Stimulated activated CD8-positive, alpha-beta memory T cell treated with anti-CD3 and anti-CD28 coated beads, Interleukin-7, amount 100 ng/mL, for 24 hours (primary cell): ENCODE results near the gene ZNF283.

Source experiments
- DNase-seq: peaks from one replicate; pipeline ENCODE4 v3.0.0-alpha.2; 2020; ENCODE audit warnings: low read depth

ZNF283 gene

DNA sequence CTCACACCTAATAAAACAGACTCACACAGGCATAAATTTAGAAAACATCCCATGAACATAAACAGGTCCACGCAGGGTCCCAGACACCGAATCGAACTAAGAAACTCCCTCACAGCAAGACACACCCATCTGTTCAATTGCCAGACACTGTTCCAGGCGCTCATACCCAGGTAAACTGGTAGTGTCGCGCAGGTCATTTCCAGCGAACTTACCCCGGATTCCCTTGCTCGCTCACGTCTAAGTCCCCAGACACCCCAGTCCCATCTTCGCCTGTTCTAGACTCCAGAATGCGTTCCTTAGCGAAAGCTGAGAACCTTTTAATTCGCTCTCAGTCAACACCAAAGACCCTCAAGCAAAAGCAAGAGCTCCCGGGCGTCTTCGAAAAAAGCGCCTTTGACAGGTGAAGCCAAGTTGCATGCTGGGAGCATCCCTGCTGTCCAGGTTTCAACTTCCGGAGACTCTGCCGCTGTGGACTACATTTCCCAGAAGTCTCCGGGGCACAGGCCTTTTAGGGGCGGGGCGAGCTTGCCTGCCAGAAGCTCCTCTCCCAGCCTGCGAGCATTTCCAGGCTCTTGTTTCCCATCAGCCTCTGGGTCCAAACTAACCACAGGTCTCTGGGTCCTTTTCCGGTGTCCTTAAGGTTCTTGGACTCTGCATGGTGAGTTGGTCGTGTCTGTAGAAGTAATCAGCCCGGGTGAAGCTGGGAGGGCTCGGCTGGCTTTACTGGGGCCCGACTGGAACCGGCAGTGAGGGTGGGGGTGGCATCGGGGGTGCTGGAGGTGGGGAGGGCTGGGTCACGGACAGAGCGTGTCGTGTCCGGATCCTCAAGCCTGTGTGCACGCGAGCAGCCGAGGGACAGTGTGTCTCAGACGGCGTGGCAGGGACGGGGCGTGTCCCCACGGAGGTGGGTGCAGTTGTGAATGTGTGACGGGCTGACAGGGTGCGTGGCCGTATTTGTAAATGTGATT, at the start of gene ZNF283:
Gene ZNF283 (plus strand): TSS at position 535 of the 968 bp plus-strand sequence. CDS start 6,184 bp downstream, outside the sequence.
- DNase-seq: peak; percentile 71

DNA sequence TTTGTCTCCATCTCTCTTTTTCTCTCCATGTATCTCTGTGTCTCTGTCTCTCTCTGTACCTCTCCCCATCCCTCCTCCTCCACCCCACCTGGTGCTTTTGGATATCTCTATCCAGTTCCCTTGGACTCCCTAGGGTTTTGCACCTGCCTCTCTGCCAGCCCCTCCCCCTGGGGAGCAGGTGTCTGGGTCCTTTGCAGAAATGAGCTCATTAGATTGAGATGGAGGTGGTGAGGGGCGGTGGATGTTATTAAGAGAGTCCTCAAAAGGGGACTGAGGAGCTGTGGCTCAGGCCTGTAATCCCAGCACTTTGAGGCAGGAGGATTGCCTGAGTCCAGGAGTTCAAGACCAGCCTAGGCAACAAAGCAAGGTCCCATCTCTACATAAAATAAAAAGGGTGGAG, 48.5 kb upstream of the ZNF283 start:
- DNase-seq: no peak

DNA sequence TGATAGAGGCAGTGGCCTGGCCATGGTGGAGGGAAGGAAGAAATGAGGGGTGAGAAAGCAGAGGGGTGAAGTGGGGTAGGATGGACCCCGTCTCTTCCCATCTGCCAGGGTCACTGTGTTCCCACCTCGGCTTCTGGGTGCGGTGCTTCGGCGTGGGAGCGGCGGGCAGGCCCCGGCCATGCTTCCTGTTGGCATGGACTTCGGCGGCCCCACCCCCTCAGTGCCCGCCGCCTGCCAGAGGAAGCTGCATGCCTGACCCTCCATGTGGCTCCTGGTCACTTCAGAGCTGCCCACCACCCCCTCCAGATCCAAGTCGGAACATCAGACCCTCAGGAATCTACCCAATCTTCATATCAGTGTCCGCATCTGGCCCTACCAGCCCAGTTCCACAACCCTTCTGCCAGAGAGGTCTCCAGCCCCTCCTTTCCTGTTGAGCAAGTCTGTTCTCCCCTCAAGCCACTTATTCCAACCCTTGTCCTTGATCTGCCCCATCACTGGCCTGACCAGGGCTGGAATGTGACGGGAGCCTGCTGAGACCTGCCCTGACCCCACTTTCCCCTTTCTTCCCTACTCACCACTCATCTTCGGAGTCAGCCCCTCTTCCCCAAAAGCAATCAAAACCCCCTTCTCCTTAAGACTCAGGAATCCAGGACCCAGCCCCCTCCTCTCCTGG, 47.8 kb upstream of the ZNF283 start:
- no peak for DNase-seq

DNA sequence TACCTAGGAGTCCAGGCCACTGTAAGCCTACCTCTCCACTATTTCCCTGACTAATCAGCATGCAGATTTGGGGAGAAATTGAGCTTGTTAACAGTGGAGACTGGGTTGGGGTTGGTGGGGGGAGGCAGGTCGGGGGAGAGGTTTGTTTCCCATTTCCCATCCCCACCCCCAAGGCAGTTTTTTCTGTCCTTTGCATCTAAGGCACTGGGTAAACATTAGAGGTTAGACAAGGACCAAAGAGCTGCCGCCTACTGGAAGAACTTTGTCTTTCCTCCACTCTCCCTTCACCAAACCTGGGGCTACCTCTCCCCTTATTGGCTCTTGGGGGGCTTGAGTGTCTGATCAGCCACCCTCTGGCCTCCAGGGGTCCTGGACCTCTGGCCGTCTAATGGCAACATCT, 47.3 kb upstream of the ZNF283 start:
- no peak for DNase-seq

DNA sequence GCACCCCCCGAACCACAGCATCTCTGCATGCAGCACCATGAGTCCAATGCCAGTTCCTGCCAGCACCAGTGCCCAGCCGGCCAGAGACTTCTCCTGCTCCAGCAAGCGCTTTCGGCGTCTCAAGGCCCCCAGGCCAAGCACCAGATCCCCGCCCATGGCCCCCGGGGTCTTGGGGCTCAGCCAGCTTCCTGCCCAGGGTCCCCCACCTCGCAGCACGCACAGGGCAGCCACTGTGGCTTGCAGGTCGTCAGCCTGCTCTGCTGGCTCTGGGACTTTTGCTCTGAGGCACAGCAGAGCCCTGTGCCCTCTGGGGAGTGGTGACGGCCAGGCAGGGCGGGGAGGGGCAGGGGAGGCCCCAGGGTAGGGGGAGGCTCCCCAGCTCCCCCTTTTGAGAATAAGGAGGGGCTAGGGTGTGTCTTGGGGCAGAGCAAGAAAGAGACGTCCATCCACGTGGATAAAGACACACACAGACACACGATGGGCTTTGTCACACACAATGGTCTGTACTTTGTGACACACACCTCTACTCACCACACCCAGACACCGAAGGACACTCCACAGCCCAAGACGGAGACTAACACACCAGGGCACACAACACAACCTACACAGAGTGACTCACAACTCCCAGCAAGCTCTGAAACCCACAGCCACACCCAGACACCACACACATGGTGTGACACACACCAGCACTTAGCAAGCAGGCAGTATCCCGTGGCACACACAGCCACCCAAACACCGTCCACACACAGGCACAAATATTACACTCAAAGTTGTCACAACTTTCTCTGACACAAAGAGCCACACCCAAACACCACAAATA, 46.2 kb upstream of the ZNF283 start, which contains the start of gene KCNN4:
Gene KCNN4 (minus strand): TSS at position 268 of the 820 bp plus-strand sequence. CDS start 112 bp downstream, at position 156.
- DNase-seq: peak; percentile 48

DNA sequence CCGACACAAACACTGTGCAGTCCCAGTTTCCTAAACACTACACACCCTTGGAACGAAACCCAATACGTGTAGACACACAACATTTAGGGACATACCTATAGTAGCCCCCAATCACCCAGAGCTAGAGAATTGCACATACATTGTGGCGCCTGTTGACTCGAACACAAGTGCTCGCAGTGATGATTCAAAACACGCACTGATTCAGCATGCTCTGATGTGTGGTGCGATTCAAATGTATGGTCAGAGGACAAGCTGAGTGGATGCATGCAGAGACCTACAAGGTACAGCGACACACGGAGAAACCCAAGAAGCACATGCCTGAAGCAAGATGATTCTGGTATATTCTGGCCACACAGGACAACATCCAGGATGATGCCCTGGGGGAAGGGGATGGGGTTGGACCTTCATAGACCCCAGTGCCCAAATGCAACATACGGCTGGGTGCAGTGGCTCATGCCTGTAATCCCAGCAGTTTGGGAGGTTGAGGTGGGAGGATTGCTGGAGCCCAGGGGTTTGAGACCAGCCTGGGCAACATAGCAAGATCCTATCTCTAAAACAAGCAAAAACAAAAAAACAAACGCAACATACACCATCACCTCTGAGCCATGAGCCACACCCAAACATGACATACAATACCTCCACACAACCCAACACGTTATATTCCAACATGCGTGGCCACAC, 45.4 kb upstream of the ZNF283 start:
- no peak for DNase-seq

DNA sequence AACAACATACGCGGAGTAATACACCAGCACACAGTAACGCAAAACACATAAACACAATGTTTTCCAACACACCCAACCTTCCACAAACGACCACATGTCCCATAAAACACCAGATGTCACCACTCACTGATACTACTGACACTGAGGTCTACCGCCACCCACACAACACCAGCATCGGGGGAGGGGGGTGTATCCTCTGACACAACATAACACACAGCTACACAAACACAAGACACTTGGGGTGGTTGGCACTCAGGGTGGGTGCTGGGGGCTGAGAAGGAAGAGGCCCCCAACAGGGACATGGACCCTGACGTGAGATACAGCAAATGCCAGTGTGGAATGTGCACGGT, 44.8 kb upstream of the ZNF283 start:
- DNase-seq: no peak

DNA sequence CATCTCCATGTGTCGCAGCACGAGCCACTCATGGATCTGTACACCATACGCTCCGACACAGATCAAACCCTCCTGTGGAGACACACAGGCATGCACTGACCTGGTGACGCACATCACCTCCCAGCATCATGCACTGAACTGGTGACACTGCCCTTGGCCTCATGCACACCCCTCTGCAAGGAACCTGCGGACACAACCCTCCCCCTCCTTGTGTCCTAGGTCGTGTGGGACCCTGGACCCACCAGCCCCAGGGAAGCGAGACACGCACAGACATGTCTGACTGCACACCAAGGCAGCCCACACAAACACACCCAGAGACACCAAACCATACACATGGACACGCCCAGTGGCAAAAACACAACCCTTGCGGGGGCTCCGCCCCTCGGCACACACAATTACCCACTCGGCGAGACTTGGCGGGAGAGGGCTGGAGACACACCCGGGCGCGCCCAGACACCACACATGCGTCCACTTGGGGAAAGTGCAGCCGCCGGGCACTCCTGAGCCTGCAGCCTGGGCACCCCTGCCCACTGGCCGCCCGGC, 44.4 kb upstream of the ZNF283 start:
- no peak for DNase-seq

DNA sequence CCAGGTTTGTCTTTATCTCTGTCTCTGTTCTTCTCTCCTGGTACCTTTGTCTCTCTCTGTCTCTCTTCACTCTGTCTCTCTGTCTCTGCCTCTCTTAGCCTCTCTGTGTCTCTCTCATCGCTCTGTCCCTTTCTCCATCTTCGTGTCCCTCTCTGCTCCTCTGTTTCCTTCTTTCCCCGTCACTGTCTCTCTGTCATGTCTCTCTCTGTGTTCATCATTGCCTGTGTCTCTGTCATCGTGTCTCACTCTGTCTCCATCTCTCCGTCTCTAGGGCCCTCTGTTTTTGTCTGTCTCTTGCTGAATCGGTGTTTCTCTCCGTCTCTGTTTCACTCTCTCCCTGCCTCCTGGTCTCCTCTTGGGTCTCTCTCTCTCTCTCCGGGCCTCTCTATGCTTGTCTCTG, 43.5 kb upstream of the ZNF283 start:
- DNase-seq: no peak

DNA sequence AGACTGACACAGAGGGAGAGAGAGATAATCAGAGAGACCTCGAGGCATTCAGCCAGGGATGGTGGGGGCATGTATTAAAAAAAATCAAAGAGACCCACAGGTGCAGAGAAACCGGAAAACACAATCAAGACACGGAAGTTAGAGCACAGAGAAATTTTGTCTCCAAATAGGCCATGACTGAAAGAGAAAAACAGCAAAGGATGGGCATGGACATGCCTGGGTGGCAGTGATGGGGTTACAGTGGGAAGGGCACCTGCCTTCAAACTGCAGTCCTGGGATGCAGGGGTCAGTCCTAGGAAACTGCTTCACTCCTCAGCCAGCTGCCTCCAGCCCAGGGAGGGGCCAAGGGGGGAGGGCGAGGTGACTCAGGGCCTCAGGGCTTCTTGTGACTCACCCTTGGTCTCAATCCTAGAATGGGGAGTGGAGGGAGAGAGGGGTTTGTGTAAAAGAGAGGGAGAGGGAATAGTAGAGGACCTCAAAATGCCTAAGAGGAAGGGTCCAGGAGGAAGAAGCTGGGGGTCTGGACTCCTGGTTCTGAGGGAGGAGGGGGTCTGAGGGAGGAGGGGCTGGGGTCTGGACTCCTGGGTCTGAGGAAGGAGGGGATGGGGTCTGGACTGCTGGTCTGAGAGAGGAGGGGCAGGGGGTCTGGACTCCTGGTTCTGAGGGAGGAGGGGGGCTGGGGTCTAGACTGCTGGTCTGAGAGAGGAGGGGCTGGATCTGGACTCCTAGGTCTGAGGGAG, 42.7 kb upstream of the ZNF283 start:
- DNase-seq: peak; percentile 41

DNA sequence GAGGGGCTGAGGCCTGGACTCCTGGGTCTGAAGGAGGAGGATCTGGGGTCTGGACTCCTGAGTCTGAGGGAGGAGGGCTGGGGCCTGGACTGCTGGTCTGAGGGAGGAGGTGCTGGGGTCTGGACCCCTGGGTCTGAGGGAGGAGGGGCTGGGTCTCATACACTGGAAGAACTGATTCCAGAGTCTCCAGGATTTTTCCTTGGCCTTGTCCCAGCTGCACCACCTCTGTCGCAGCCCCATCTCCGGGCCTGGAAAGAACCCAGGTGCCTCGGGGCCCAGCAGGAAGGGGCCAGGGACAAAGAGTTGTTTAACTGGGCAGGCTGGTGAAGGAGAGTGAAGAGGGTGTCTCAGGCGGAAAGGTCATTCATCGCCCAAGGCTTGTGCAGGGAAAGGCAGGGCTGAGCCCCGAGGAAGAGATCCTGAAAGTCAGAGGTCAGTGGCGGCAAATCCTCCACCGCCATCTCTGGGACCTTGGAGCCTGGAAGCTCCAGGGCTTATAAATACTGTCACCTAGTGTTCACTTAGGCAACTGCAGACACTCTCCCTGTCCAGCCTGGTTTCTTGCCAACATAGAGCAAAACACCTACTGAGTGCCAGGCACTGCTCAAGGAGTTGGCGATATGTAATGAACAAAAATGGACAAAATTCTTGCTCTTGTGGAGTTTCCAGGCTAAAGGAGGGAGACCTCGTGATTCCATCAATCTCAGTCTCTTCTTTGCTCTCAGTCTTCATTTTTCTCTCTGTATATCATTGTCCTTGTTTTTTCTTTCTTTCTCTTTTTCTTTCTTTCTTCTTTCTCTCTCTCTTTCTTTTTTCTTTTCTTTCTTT, 41.9 kb upstream of the ZNF283 start:
- no peak for DNase-seq

DNA sequence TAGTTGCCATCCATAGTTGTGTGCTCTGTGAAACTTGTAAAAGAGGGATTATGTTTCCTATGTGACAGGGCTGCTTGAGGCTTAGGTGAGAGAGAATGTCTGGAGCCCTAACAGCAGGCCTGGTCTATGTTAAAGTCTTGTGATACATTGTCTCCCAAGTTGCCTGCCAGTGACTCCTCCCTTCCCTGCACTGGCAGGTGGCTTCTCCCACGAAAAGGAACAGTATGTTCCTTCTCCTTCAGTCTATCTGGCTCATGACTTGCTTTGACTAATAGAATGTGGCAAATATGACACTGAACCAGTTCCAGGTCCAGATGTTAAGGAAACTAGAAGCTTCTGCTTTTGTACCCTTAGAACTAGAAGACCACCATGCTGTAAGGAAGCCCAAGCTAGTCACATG, 40.5 kb upstream of the ZNF283 start:
- DNase-seq: no peak

DNA sequence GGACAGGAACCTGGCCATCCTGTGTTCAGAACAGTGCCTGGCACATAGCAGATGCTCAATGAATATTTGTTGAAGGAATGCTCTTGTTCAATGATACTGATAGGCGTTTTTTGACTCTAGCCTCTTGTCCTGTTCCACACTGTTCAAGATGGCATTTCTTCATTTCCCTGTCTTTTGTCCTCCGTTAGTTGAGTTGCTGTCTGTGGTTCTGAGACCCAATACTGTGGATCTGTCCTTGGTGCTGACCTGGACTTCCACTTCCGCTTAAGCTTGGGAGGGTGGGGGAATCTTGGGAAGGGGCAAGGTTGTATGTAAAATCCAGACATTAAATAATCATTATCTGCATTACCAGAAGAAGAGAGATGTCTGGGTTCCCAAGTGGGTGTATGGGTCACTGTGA, 38.1 kb upstream of the ZNF283 start:
- DNase-seq: no peak

DNA sequence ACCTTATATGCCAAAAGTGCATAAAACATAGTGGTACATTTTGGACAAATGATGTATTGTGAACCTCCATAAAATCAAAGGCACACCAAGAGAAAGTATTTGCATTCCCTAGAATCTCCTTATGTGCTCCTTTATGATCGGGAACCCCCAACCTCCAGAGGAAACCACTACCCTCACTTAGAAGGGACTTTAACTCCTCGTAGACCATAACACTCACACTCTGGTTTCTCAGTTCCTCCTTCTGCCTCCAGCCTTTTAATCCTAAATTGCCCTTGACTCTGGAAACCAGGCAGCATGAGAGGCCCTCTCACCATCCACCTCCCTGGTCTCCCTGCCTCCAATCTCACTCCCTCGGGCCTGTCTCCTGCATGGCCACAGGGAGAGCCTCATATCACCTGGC, 36.5 kb upstream of the ZNF283 start:
- DNase-seq: no peak

DNA sequence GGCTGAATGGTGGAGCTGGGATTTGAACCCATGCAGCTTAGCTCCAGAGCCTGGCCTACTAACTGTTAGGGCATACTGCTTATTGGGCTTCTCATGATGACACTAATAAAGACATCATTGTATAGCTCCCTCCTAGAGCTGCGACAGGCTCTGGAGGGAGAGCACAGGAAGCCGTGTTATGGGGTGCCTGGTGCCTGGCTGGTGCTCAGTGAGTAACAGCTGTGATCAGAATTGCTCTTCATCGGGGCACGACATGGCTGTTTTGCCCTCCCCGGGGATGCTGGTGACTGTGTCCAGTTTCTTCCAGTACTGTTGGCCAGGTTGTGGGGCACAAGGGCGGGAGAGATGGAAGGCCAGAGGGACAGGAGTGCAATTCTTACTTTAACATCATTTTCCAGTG, 30.0 kb upstream of the ZNF283 start:
- no peak for DNase-seq

DNA sequence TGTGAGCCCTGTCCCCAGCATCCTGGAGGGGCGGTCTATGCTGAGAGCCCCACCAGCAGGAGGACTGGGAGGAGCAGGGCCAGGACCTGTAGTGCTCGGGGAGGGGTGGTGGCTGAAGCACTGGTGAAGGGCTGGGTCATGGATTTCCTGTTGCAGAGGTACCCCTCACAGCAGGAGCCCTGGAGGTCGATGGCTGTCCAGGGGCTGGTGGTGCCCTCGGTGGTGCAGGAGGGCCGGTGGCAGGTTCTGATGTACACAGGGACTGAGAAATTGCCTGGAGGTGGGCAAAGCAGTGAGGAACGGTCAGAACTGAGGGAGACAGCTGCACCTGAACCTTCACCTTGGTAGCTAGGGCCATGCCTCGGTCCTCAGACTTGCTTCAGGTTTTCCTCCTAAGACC, 29.6 kb upstream of the ZNF283 start:
- no peak for DNase-seq

DNA sequence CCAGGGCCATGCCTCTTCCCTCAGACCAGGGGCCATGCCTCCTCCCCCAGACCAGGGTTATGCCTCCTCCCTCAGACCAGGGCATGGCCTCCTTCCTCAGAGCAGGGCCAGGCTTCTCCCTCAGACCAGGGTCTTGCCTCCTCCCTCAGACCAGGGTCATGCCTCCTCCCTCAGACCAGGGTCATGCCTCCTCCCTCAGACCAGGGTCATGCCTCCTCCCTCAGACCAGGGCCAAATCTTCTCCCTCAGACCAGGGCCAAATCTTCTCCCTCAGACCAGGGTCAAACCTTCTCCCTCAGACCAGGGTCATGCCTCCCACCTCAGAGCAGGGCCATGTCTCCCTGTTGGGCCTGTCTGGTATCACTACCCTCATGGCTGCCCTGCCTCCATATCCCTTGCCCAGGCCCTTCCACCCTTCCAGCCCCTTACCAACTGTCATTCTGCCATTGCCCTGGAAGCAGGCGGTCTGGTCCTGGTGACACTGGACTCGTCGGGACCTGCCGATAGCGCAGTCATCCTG, 29.0 kb upstream of the ZNF283 start:
- no peak for DNase-seq

DNA sequence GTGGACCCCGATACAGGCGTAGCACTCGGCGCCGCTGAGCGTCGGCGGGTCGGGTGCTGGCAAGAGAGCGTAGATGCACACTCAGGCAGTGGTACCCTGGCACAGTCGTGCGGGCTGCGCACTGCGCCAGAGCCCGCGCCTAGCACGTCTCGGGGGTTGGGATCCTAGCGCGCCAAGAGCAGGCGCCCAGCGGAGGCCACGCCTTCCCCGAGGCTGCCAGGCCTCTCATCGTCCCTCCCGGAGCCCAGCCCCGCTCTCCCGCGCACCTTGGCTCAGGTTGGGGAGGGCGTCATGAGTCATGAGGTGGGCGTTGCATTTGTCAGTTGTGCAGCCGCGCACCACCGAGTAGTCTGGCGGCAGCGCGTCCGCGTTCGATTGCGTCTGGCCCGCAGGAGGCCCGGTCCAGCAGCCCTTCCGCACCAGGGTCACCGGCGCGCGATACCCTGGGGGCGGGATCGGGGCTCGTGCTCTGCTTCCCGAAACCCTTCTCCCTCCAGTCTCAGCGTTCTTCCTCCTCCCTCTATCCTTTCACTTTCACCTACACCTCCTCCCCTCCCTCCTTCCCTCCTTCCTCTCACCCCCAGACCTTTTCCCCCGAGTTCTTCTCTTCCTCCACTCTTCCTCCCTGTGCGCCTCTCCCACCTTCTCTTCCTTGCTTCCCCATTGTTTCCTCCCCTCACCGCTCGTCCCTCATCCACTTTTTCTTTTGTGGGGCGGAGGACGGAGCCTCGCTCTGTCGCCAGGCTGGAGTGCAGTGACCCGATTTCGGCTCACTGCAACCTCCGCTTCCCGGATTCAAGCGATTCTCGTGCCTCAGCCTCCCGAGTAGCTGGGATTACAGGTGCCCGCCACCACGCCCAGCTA, 28.3 kb upstream of the ZNF283 start:
- no peak for DNase-seq
